ENCODE data around the gene THRSP. TPM values are rescaled to one million over a fixed set of nuclear protein-coding genes. Genes with fewer than 3 reads are reported as not detected.

THRSP gene
- total and polyA plus RNA-seq, 8 donors: 0.33 to 1.4 (median 0.55) TPM; not detected in 5

DNA sequence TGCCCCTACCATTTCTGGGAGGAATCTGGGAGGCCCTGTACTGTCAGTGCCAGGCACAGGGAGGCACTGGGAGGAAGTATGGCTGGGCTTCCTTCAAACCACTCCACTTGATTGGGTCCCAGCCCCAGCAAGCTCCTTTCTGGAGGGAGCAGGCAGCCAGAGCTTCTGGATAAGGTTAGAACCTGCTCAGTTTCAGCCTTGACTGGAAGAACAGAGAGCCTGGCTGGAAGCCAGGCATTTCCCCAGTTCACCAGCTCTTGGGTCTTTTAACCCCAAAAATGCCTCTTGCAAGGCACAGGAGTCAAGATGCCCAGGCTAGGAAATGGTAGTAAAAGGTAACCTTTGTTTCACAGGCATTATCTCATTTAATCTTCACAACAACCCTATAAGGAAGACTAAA is 31.6 kb upstream of the THRSP start:
- peak overlapping the region; percentile 10 to 69 (median 43) for H3K27ac ChIP-seq
- no peak for TF ChIP-seq POLR2AphosphoS5 (IDR thresholded peaks at IDR 0.05)
- TF ChIP-seq, protein P1, sequence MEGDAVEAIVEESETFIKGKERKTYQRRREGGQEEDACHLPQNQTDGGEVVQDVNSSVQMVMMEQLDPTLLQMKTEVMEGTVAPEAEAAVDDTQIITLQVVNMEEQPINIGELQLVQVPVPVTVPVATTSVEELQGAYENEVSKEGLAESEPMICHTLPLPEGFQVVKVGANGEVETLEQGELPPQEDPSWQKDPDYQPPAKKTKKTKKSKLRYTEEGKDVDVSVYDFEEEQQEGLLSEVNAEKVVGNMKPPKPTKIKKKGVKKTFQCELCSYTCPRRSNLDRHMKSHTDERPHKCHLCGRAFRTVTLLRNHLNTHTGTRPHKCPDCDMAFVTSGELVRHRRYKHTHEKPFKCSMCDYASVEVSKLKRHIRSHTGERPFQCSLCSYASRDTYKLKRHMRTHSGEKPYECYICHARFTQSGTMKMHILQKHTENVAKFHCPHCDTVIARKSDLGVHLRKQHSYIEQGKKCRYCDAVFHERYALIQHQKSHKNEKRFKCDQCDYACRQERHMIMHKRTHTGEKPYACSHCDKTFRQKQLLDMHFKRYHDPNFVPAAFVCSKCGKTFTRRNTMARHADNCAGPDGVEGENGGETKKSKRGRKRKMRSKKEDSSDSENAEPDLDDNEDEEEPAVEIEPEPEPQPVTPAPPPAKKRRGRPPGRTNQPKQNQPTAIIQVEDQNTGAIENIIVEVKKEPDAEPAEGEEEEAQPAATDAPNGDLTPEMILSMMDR (IDR thresholded peaks at IDR 0.05): no peak
- no peak for TF ChIP-seq POLR2A (IDR thresholded peaks at IDR 0.05)
- no peak for TF ChIP-seq EP300 (IDR thresholded peaks at IDR 0.05)
- peaks cover 15 to 45% (median 34%) of the 10 kb centered on the region in 4 donors for H3K4me1 ChIP-seq
- peak in 1 of 2 donors; percentile 72 for DNase-seq
- H3K4me3 ChIP-seq: no peak overlapping the region
- no peaks in the 10 kb centered on the region for H3K27me3 ChIP-seq
- no peaks in the 10 kb centered on the region for H3K36me3 ChIP-seq
- no peaks in the 10 kb centered on the region for H3K9me3 ChIP-seq
- intact Hi-C loops (cut with DNase I; ENCODE audit: low total_unique reads): no loop called here

DNA sequence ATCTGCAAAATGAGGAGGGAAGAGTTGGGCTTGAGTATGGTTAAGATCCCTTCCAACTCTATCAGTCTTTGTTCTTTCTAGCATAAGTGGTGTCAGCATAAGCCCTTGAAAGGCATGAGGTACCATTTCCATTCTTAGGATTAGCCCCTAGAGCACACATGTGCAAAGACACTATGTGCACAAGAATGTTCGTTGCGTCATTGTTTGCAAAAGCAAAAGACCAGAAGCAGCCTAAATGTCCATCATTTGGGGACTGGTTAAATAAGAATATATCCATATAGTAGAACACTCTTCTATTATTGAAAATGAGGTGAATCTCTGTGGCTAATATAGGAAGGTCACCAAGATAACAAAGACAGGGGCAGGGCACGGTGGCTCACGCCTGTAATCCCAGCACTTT is 30.6 kb upstream of the THRSP start:
- Histone ChIP-seq H3K27me3 (no peaks in the 10 kb centered on the region), H3K27ac (no peak overlapping the region), H3K9me3 (no peaks in the 10 kb centered on the region), H3K4me1 (peaks cover 23 to 54% (median 42%) of the 10 kb centered on the region in 4 donors), H3K4me3 (no peak overlapping the region), H3K36me3 (no peaks in the 10 kb centered on the region)
- intact Hi-C loops (cut with DNase I; ENCODE audit: low total_unique reads): no loop called here
- no peak for DNase-seq
- 51 to 93% (median 69%) methylated on average over 4 of the region's 4 CpGs for whole genome bisulfite sequencing, 5 donors
- TF ChIP-seq POLR2A (IDR thresholded peaks at IDR 0.05) (no peak), POLR2AphosphoS5 (IDR thresholded peaks at IDR 0.05) (no peak), EP300 (IDR thresholded peaks at IDR 0.05) (no peak)
- TF ChIP-seq, protein P1 (IDR thresholded peaks at IDR 0.05): no peak

DNA sequence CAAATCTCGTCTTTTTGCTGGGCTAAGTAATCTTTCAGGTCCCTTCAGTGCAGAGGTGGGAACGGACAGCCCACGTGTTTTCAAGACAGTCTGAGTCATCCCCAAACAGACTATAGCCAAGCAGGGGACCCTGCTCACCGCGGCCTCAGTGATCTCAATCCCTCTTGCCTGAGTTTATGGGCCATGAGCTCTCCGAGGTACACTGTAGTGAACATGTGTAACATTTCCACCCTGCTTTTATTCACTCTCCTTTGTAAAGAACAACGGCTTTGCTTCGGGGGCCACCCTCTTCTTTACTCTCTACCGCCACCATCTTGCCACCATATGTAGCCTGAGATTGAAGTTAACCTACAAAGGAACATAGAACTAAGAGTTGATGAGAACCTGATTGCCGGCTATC is 29.0 kb upstream of the THRSP start:
- no peak for DNase-seq
- Histone ChIP-seq H3K36me3 (no peaks in the 10 kb centered on the region), H3K4me1 (peaks cover 39 to 64% (median 54%) of the 10 kb centered on the region in 4 donors), H3K27me3 (no peaks in the 10 kb centered on the region), H3K4me3 (no peak overlapping the region), H3K9me3 (no peaks in the 10 kb centered on the region), H3K27ac (no peak overlapping the region)
- WGBS, 5 donors: 69 to 87% (median 77%) methylated on average over 10 of the region's 10 CpGs
- intact Hi-C loops (cut with DNase I; ENCODE audit: low total_unique reads): no loop called here
- TF ChIP-seq EP300 (IDR thresholded peaks at IDR 0.05) (no peak), POLR2AphosphoS5 (IDR thresholded peaks at IDR 0.05) (no peak), POLR2A (IDR thresholded peaks at IDR 0.05) (no peak)
- TF ChIP-seq, protein P1 (IDR thresholded peaks at IDR 0.05): no peak

DNA sequence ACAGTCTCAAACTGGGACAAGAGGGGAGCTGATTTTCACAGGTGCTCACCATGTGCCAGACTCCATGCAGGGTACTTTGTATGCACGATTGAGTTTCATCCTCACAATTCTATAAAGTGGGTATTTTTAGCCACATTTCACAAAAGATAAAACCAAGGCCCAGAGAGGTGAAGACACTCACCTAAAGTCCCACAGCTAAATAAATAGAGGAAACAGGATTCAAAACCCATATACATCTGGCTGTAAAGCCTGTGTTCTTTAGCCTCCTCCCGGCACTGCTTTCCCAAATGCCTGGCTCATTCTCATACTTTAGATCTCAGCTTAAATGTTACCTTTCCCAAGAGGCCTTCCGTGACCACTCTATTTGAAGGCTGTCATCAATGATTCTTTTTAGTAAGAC is 27.3 kb upstream of the THRSP start:
- H3K27ac ChIP-seq: peak overlapping the region; percentile 64 to 91 (median 72)
- WGBS, 5 donors: 75 to 84% (median 78%) methylated on average over 3 of the region's 3 CpGs

More for the DNA sequence above, 27.3 kb upstream of the THRSP start:
- Histone ChIP-seq H3K9me3 (no peaks in the 10 kb centered on the region), H3K36me3 (no peaks in the 10 kb centered on the region), H3K4me3 (no peak overlapping the region), H3K4me1 (peaks cover 42 to 61% (median 55%) of the 10 kb centered on the region in 4 donors), H3K27me3 (no peaks in the 10 kb centered on the region)
- intact Hi-C loops (cut with DNase I; ENCODE audit: low total_unique reads): no loop called here
- no peak for DNase-seq
- TF ChIP-seq, protein P1 (IDR thresholded peaks at IDR 0.05): no peak
- TF ChIP-seq POLR2AphosphoS5 (IDR thresholded peaks at IDR 0.05) (no peak), POLR2A (IDR thresholded peaks at IDR 0.05) (no peak), EP300 (IDR thresholded peaks at IDR 0.05) (no peak)

Measured in stomach (tissue), 9 donors.